Superior temporal gyrus (tissue), 1 donor: Measurements from ENCODE around the gene RFX5.

Experiments
- DNase-seq: peaks from one replicate; pipeline ENCODE4 v3.0.0-alpha.2; 2016; ENCODE audit errors: extremely low spot score

Gene RFX5

DNA sequence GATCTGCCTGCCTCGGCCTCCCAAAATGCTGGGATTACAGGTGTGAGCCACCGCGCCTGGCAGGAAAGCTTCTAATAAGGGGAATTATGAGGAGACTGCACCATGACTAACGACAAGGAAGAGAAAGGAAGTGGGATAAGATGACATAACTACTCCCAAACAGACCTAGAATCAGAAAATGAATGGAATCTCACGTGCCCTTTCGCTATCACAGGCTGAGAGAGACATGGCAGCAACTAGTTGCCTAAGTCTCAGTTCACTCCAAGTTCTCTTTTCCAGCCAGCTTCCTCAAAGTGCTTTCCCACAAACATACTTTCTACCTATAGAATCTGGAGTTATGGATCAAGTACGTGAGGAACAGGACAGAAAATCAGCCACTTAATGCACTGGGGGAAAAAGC, 21.8 kb downstream of the RFX5 start:
- DNase-seq: no peak

DNA sequence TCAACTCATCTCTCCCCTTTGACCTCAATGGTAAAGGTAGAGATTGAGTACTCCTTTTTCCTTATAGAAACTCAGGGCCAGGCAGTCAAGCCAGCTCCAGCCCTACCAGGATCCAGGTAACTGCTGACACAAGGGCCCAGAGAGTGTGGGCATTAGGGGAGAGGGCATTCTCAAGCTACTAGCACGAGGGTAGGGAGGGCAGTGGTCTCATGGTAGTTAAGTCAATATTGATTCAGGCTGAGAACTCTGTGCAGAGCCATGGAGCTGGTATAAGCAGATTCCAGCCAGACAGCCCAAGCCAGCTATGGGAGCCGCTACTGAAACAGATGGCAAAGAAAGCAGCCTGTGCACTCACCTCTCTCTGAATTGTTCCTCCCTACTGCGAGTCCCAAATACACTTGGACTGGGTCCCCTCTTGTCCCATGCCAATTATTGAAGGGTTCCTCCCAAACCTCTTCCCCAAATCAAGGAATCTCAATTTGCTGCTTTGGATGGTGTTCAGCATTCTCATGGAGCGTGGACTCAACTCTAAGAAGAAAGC, 22.6 kb downstream of the RFX5 start:
- no peak for DNase-seq

DNA sequence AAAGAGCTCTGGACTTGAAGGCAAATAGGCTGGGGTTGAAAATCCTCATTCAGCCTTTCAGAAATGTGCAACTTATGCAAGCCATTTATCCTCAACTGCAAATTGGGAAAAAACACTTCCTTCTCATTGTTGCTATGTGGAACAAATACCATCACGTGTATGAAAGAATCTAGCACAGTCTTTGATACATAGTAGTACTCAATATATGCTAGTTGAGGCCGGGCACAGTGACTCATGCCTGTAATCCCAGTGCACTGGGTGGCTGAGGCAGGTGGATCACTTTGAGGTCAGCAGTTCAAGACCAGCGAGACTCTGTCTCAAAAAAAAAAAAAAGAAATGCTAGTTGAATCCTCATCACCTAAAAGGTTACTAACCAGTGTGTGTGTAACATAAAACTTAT, 28.1 kb downstream of the RFX5 start:
- DNase-seq: no peak

DNA sequence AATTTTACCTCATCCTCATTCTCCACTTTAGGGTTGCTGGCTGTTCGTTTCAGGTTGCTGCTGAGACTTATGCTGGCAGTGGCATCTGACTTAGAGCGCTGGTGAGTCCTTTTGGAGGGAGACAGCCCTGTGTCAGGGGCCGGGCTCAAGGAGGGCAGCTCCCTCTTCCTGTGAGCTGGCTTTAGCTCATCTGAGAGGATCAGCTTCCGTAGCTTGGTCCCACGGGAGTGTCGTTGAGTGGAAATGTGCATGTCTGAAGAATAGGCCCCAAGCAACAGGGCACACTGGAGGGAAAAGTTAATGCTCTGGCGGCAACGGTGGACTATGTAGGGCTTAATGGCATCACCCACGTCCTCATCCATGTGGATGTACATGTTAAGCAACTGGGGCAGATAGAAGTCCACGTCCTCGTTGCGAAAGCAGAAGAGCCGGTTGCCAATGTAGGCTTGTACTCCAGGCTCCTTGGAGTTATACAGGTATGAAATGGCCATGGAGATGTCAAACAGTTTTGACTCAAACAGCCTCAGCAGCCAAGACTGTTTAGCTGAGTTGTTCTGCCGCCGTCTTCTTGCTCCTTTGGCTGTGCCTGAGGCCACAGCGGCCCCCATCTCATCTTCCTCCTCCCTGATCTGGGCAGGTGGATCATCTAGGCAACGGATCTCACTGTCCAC, 31.4 kb downstream of the RFX5 start:
- DNase-seq: no peak

DNA sequence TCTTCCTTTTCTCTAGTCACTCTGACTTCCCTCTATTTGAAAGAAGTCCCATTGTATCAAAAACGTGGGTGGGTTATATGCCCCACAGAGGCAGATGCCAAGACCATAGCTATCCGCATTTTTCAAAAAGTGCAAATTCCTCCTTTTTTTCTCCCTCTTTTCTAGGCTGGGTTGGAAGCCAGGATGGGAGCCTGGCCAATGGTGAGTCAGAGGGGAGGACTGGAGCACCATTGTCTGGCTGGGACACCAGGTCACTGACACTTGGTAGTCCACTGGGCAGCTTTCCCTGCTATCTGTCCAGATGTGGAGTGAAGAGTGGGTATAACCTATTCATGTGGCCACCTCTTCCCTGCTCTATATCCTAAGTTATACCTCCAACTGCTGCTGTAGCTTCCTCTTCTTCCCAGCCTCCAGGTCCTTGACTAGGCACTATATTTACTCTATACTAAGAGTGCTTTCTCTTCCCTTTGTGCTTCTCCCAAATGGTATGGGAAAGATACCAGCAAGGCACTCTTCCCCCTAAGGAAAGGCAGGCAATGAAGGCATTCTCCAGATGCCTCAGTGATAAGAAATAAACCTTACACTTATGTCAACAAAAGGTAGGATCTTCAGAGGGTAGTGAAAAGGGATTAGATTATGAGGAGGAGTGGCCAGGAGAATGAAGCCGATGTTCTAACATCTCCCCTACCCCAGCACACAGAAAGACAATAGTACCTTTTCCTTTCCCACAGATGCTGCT, 32.7 kb downstream of the RFX5 start:
- peak; percentile 98 for DNase-seq

DNA sequence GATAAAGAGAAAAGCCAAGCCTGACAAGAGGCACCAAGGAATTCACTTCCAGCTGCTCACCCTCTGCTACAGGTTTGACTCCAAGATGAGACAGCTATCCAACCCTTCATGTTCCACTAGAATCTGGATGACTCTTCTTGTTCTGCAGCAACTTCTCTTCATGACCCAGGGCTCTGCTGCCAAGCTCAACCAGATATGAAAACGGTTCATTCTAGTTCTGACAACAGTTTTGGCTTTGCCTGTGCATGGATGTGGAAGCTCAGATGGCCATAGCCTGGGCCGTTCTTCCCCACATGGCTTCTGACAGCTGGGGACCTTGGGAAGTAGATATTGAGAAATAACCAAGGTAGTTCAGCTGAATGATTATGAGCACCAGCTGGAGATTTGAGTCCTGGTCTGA, 33.6 kb downstream of the RFX5 start:
- DNase-seq: peak; percentile 57

DNA sequence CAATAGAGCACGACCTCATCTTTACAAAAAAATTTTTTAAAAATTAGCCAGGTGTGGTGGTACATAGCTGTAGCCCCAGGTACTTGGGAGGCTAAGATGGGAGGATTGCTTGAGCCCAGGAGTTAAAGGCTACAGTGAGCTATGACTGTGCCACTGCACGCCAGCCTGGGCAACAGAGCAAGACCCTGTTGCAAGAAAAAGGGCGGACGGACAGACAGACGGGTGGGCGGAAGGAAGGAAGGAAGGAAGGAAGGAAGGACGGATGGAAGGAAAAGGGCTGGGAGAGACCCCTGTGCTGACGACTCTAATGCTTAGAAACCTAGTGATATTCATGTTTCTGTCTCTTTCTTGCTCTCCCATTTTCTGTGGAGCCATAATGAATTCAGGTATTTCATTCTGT, 34.2 kb downstream of the RFX5 start:
- no peak for DNase-seq

DNA sequence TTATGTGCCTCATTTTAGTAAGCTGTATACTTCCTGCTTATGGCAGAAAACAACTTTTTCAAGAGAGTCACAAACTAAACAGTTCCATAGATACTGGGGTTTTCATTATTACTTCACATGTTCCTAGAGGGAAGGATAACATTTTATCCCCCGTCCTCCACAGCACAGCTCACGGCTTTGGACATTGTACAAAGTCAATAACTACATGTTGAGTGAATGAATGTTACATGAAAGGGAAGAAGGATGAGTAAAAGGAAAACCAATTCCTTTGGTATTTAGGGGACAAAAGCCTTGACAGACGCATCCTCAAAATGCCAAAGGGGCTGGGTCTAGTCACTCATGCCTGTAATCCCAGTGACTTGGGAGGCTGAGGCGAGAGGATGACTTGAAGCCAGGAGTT, 34.6 kb downstream of the RFX5 start:
- DNase-seq: no peak

DNA sequence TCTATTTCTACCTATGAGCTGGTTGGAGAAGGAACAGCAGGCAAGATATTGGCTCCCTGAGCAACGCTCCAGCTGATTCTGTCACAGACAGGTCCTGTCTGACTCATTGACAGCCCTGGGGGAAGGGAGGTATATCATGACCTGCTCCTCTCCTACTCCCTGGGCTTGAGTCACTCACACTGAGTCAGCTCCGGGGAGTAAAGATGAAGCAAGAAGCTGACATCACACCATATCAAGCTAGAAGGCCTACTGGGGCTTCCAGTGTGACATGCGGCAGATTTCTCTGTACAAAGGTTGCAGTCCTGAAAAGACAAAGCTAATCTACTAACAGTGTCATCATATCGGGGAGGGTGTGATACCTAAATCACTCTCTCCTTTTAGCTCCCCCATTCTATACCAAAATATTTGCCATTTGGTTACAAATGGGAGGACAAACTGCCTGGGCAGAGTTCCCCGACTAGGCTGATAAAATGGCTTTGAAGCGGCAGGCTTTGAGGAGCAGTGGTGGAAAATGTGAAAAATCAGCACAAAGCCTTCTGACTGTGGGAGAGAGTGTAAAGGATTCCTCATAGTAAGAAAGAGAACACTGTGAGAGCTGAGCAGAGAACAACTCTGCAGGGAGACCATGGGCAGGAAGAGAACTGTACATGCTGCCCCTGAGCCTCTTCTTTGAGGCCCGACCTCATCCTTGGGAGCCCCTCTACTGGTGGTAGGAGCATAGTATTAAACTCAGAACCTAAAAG, 35.3 kb downstream of the RFX5 start:
- peak; percentile 67 for DNase-seq

DNA sequence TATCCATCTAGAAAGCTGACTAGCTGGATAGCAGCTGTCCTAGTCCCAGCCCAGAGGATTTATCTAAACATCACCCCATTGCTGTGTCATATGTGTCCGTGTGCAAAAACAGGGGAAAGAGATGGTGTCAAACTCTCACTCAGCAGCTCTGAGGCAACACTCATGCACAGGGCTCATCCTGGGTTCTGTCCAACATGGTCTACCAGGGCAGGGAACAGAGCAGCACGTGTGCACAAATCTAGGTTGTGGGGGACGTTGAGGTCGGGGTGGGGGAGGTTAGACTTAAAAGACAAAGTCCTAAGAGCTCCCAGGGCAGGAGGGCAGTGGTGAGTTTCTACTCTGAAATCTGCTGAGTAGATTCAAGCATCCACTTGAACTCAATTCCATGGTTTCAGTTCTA, 36.0 kb downstream of the RFX5 start:
- DNase-seq: no peak

DNA sequence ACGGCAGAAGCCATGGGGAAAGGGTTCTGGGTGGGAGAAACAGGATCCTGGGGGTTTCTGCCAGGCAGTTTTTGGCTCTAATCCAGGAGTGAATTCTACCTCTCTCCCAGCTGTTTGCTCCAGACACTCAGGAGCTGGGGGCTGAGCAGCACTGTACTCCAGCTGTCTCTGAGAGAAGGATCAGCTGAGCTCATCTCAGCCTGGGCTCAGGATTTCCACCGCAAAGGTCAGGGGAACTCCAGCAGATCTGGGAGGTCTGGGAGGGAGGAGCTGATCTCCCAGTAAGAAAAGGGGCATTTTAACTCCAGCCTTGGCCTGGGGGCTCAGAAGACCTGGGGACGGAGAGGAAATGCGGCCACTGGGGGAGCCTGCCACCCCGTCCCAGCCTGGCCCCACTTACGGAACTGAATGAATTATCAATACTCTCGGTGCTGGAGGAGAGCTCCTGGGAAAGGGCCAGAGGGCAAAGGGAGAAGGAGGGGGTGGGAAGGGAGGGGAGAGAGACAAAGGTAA, 37.2 kb downstream of the RFX5 start:
- DNase-seq: no peak

DNA sequence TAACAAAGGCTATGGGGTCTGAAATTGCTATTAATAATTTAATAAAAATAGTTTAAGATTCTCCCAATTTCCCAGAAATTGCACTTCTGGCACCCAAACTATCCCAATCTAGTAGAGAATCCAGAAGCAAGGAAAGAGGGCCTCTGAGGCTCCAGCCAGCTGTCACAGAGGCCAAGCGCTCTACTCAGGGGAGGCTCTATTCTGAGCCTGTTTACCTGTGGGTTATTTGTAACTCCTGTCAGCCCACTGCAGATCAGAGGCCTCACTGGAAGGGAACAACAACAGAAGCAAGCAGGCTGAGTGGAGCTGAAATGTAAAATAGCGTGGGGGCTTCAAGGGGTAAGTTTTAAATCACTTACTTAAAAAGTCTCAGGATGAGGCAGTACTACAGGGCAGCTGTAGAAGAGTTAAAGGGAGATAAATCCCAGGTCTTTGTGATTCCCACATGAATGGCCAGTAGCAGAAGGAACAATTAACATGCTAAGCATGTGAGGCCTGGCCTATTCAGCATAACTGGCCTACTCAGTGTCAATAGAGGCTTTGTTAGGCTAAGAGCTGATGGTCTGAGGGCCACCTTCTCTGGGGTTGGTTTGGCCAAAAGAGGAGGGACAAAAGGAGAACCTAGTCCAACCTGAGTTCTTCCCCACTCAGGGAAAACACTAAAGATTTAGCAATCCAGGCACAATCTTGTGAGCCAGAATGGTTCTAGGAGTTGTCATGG, 52.1 kb downstream of the RFX5 start:
- peak; percentile 86 for DNase-seq

DNA sequence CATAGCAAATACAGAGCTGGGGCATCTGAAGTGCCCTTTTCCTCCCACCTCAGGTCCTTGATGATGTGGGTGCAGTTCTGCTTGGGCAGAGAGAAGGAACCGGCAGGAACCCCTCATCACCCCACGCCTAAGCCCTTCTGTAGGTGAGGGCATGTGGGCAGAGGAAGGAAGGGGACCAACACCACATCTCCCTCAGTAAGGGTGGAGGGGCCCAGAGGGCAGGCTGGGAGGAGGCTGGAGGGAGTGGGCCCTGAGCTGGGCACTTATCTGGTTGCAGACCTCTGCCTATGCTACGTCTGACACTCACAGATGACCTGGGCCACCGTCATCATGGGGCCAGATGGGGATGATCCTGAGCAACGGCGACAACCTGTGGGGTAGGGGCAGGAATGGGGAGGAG, 54.0 kb downstream of the RFX5 start:
- DNase-seq: no peak

DNA sequence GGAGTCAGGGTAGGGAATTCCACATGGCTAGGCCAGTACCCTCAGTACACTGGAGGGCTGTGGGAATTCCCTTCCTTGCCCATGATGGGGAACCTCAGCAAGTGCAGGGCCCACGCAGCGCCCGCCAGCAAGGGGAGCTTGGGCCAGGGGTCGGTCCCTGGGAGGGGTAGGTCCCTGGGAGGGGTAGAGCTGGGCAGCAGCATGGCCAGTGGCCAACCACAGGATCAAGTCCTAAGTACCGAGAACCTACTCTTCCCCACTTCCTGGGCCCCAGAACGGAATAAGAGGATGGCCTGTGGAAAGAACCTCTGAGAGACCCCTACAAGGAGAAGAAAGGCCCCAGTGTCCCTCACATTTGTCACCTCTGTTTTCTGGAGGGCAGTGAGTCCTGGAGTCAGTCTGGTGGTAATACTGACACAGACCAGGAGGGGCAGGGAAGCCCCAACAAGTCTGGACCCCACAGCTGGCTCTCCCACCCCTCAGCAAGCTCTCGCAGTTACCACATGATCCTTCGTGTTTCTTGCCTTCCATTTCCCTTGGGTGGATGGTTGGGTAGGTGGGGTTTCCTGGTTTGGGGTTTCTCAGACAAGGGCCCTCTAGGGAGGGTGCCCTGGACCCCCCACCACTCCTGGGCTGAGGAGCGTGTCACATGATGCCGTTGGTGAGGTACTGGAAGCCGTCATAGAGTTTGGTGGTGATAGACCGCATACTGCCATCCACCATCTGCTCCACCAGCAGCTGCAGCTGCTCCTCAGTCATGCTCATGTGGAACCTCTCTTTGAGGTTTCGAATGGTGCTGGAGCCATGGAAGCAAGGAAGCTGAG, 54.6 kb downstream of the RFX5 start:
- no peak for DNase-seq

DNA sequence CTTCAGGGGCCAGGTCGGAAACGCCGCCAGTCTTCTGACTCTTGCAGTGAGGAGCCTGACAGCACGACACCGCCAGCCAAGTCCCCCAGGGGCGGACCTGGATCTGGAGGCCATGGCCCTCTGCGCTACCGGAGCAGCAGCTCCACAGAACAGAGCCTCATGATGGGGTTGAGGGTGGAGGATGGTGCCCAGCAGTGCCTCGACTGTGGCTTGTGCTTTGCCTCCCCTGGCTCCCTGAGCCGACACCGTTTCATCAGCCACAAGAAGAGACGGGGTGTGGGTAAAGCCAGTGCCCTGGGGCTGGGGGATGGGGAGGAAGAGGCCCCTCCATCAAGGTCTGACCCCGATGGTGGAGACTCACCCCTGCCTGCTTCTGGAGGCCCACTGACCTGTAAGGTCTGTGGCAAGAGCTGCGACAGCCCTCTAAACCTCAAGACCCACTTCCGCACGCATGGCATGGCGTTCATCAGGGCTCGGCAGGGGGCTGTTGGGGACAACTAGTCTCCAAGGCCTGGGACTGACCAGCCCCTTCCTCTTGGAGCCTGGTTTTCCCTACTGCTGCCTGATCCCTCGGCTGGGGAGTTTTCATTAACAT, 56.2 kb downstream of the RFX5 start:
- DNase-seq: no peak
